Astrocyte (in vitro differentiated cells and primary cell): Measurements from ENCODE around the gene SVOPL.

Experiments
- EZH2 ChIP-seq: IDR thresholded peaks from 2 replicates; pipeline ENCODE4 v1.6.1; 2012; ENCODE audit warnings: mild to moderate bottlenecking, low read length, inconsistent platforms; ENCODE audit not compliant: insufficient read depth
- TF ChIP-seq, protein P1 (sequence below): IDR thresholded peaks from 2 replicates; pipeline ENCODE4 v1.5.1; 2011; ENCODE audit warnings: low read depth, mild to moderate bottlenecking, inconsistent platforms, low read length, moderate library complexity; ENCODE audit not compliant: insufficient read depth

- TF ChIP-seq, protein P1, sequence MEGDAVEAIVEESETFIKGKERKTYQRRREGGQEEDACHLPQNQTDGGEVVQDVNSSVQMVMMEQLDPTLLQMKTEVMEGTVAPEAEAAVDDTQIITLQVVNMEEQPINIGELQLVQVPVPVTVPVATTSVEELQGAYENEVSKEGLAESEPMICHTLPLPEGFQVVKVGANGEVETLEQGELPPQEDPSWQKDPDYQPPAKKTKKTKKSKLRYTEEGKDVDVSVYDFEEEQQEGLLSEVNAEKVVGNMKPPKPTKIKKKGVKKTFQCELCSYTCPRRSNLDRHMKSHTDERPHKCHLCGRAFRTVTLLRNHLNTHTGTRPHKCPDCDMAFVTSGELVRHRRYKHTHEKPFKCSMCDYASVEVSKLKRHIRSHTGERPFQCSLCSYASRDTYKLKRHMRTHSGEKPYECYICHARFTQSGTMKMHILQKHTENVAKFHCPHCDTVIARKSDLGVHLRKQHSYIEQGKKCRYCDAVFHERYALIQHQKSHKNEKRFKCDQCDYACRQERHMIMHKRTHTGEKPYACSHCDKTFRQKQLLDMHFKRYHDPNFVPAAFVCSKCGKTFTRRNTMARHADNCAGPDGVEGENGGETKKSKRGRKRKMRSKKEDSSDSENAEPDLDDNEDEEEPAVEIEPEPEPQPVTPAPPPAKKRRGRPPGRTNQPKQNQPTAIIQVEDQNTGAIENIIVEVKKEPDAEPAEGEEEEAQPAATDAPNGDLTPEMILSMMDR = no peak
- no peak for TF ChIP-seq EZH2
Measured at GRCh38 chr7:138546829-138547228, 154.3 kb downstream of the SVOPL start.
